Progenitor cell of endocrine pancreas (in vitro differentiated cells): ENCODE data around the gene IL27RA. TPM values are rescaled to one million over a fixed set of nuclear protein-coding genes. Genes with fewer than 3 reads are reported as not detected.

Source experiments
- DNase-seq: peaks from one replicate; pipeline ENCODE4 v3.0.0; 2021; ENCODE audit warnings: low spot score; ENCODE audit not compliant: unreplicated experiment
- H3K27ac Mint-ChIP-seq: 2 replicates; pipeline ENCODE4 v1.8.0; 2021; ENCODE audit warnings: mild to moderate bottlenecking, moderate library complexity, mixed read lengths
- H3K27me3 Mint-ChIP-seq: 2 replicates; pipeline ENCODE4 v1.8.0; 2021; ENCODE audit warnings: mixed read lengths
- H3K36me3 Mint-ChIP-seq: 2 replicates; pipeline ENCODE4 v1.8.0; 2022; ENCODE audit warnings: mixed read lengths; ENCODE audit not compliant: insufficient read depth
- H3K4me1 Mint-ChIP-seq: 2 replicates; pipeline ENCODE4 v1.8.0; 2021; ENCODE audit warnings: low read depth, mixed read lengths
- H3K4me3 Mint-ChIP-seq: 2 replicates; pipeline ENCODE4 v1.8.0; 2021; ENCODE audit warnings: low read depth, mild to moderate bottlenecking, moderate library complexity, mixed read lengths
- H3K9me3 Mint-ChIP-seq: 2 replicates; pipeline ENCODE4 v1.8.0; 2021; ENCODE audit warnings: low read depth, mixed read lengths
- CTCF ChIP-seq: fragments of 200-600 bp; sonication (generic); IDR thresholded peaks from one replicate; pipeline ENCODE4 v1.5.0; 2021; ENCODE audit warnings: antibody characterized with exemption, mild to moderate bottlenecking; ENCODE audit not compliant: unreplicated experiment
- total RNA-seq: library from RNA; stranded (reverse); gene quantifications from 2 replicates; pipeline ENCODE4 v1.2.1, GENCODE V29; 2021

The IL27RA gene
- total RNA-seq, 1 donor from 2014 or later, result 3.7 TPM

DNA sequence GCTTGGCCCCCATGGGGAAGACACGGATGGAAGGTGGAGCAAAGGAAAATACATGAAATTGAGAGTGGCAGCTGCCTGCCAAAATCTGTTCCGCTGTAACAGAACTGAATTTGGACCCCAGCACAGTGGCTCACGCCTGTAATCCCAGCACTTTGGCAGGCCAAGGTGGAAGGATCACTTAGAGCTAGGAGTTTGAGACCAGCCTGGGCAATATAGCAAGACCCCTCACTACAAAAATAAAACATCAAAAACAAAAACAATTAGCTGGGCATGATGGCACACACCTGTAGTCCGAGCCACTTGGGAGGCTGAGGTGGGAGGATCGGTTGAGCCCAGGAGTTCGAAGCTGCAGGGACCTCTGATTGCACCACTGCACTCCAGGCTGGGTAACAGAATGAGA, 20.9 kb downstream of the IL27RA start:
- no peak for TF ChIP-seq CTCF

GRCh38 chr19:14053032-14053431, 21.5 kb downstream of the IL27RA start:
- Mint-ChIP-seq H3K27ac (no peak overlapping the region), H3K4me3 (no peak overlapping the region), H3K9me3 (no peaks in the 10 kb centered on the region), H3K36me3 (peaks cover 3% of the 10 kb centered on the region), H3K4me1 (no peaks in the 10 kb centered on the region), H3K27me3 (peaks cover 38% of the 10 kb centered on the region)
- no peak for DNase-seq
- no peak for TF ChIP-seq CTCF

More for the DNA sequence above, 20.9 kb downstream of the IL27RA start:
- peaks cover 3% of the 10 kb centered on the region for H3K36me3 Mint-ChIP-seq
- peaks cover 33% of the 10 kb centered on the region for H3K27me3 Mint-ChIP-seq
- no peak overlapping the region for H3K27ac Mint-ChIP-seq
- no peaks in the 10 kb centered on the region for H3K9me3 Mint-ChIP-seq
- DNase-seq, result no peak
- H3K4me1 Mint-ChIP-seq, result no peaks in the 10 kb centered on the region
- H3K4me3 Mint-ChIP-seq, result no peak overlapping the region

- H3K36me3 Mint-ChIP-seq, result peaks cover 3% of the 10 kb centered on the region
- no peak overlapping the region for H3K27ac Mint-ChIP-seq
- H3K27me3 Mint-ChIP-seq, result peaks cover 43% of the 10 kb centered on the region
- no peaks in the 10 kb centered on the region for H3K9me3 Mint-ChIP-seq
- no peak overlapping the region for H3K4me3 Mint-ChIP-seq
- no peak for TF ChIP-seq CTCF
- DNase-seq, result no peak
- H3K4me1 Mint-ChIP-seq, result no peaks in the 10 kb centered on the region
Measured at GRCh38 chr19:14053500-14053899, 21.9 kb downstream of the IL27RA start.

DNA sequence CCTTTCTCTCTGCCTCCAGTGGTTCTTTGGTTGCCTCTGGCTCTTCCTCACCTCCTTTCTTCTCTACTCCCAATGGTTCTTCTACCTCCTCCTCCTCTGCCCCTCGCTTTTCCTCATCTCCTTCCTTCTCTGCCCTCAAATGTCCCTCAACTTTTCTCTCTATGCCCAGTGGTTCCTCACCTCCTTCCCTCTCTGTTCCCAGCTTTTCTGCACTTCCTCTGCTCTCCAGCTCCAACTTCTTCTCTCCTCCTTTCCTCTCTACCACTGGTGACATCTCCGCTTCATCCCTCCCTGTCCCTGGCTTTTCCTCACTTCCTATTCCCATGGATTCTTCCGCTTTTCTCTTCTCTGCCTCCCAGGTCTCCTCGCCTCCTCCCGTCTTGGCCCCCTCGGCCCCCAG, 22.5 kb downstream of the IL27RA start:
- no peak for TF ChIP-seq CTCF
- Mint-ChIP-seq H3K27me3 (peaks cover 49% of the 10 kb centered on the region), H3K27ac (no peak overlapping the region), H3K4me3 (no peak overlapping the region), H3K4me1 (no peaks in the 10 kb centered on the region), H3K9me3 (no peaks in the 10 kb centered on the region), H3K36me3 (peaks cover 3% of the 10 kb centered on the region)
- no peak for DNase-seq

DNA sequence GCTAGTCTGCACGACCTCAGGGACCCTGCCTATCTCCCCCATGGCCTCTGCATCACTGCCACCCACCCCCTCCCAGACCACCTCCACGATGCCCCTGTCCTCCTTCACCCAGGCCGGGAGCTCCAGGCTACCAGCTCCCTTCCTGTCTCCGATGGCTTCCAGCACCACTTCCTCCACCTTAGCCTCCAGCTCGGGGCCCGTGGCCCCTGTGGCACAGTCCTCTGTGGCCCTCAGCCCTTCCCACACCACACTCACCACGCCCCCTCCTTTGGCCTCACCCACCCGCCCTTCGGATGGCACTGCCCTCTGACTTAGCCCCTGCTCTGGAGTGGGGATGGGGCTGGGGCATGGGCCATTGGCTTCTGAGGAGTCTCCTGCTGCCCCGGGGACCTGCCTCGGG, 23.2 kb downstream of the IL27RA start:
- Mint-ChIP-seq H3K9me3 (no peaks in the 10 kb centered on the region), H3K36me3 (peaks cover 3% of the 10 kb centered on the region), H3K27ac (no peak overlapping the region), H3K27me3 (peaks cover 55% of the 10 kb centered on the region), H3K4me1 (no peaks in the 10 kb centered on the region), H3K4me3 (no peak overlapping the region)
- no peak for DNase-seq
- TF ChIP-seq CTCF, result no peak
